ENCODE results near the gene PGAM5. TPM values are rescaled to one million over a fixed set of nuclear protein-coding genes. Genes with fewer than 3 reads are reported as not detected.

PGAM5 gene
- total and polyA plus RNA-seq, 2 of the 13 experiments (the other 11 are each of a cell fraction or from before 2014, with no cell fraction given) = 18.0 to 77.9 TPM

- Histone ChIP-seq H4K20me1 (ENCODE audit: insufficient read depth, low read length) (no peaks in the 10 kb centered on the region), H3K4me2 (ENCODE audit: low read depth, low read length) (no peak overlapping the region), H3K4me1 (ENCODE audit: insufficient read depth, low read length) (no peaks in the 10 kb centered on the region), H3K27me3 (ENCODE audit: control insufficient read depth in 1 of 2, insufficient read depth in 2 of 2, low read length in 2 of 2) (no peaks in the 10 kb centered on the region), H3K27ac (ENCODE audit: extremely low read length, insufficient read depth, low read length) (no peak overlapping the region), H3K9me3 (ENCODE audit: low read length) (no peaks in the 10 kb centered on the region), H3K9ac (ENCODE audit: insufficient read depth, low read depth, low read length) (no peak overlapping the region), H3K36me3 (replicated peaks in 1 of 2; ENCODE audit: control insufficient read depth in 1 of 2, insufficient read depth in 2 of 2, low read length in 2 of 2) (peaks cover 25 to 66% of the 10 kb centered on the region in 2 experiments), H3K4me3 (replicated peaks in 1 of 3; ENCODE audit: insufficient read depth in 1 of 3, low read depth in 2 of 3, low read length in 3 of 3) (no peak overlapping the region), H2AFZ (ENCODE audit: low read length) (no peak overlapping the region), H3K79me2 (ENCODE audit: insufficient read depth, low read length) (no peaks in the 10 kb centered on the region)
- intact Hi-C loops (cut with micrococcal nuclease; ENCODE audit: unreplicated experiment) = no loop called here
- FAIRE-seq = no peak
- ChIA-PET CTCF (ENCODE audit: low intra/inter-chr PET ratio, low total read pairs) (no interaction called here), POLR2A (no interaction called here)
- 95% methylated on average over 12 of the region's 12 CpGs for WGBS (ENCODE audit: low lambda C conversion rate)
- BruUV-seq (replicated peaks) = no TSS peak
- no peak for ATAC-seq
- TF ChIP-seq ZNF546 (CRISPR knock-in tag; conservative IDR thresholded peaks at IDR 0.05) (no peak), ZNF326 (CRISPR knock-in tag; IDR thresholded peaks at IDR 0.05; ENCODE audit: borderline replicate concordance) (no peak), ZNF33A (CRISPR knock-in tag; IDR thresholded peaks at IDR 0.05; ENCODE audit: borderline replicate concordance) (no peak), JUNB (CRISPR knock-in tag; IDR thresholded peaks at IDR 0.05; ENCODE audit: borderline replicate concordance) (no peak), ZNF260 (CRISPR knock-in tag; IDR thresholded peaks at IDR 0.05; ENCODE audit: borderline replicate concordance, low read depth) (no peak), ZNF34 (CRISPR knock-in tag; IDR thresholded peaks at IDR 0.05; ENCODE audit: borderline replicate concordance) (no peak)
- TF ChIP-seq, protein P1, sequence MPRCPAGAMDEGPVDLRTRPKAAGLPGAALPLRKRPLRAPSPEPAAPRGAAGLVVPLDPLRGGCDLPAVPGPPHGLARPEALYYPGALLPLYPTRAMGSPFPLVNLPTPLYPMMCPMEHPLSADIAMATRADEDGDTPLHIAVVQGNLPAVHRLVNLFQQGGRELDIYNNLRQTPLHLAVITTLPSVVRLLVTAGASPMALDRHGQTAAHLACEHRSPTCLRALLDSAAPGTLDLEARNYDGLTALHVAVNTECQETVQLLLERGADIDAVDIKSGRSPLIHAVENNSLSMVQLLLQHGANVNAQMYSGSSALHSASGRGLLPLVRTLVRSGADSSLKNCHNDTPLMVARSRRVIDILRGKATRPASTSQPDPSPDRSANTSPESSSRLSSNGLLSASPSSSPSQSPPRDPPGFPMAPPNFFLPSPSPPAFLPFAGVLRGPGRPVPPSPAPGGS (CRISPR knock-in tag; IDR thresholded peaks at IDR 0.05) = no peak
- in situ Hi-C loops (cut with HindIII; ENCODE audit: extremely low pct_ligation_motif_present, low pct_unique_long_range_greater_than_20kb) = no loop called here
- no peak for DNase-seq (ENCODE audit: low spot score)
These were observed 9.3 kb downstream of the PGAM5 start for GRCh38 chr12:132719954-132720324.
